ENCODE results near the gene FARP1. TPM values are rescaled to one million over a fixed set of nuclear protein-coding genes. Genes with fewer than 3 reads are reported as not detected.
"Not testable (repeated sequence)": the region's sequence is repeated elsewhere in the genome, so short reads cannot be mapped to it uniquely, and the experiment has no call there.

FARP1 gene
- total and polyA plus RNA-seq, 3 experiments from 2014 or later, result 0.16 to 0.27 (median 0.26) TPM

DNA sequence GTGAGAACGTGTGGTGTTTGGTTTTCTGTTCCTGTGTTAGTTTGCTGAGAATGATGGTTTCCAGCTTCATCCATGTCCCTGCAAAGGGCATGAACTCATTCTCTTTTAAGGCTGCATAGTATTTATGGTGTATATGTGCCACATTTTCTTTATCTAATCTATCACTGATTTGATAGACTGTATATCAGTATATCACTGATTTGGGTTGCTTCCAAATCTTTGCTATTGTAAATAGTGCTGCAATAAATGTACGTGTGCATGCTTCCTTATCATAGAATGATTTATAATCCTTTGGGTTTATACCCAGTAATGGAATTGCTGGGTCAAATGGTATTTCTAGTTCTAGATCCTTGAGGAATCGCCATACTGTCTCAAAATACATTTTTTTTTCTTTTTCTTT lies 128.8 kb downstream of the FARP1 start:
- POLR2A ChIA-PET; H3K27ac Mint-ChIP-seq; H3K9me3 ChIP-seq (ENCODE audit: low read length); H3K36me3 ChIP-seq (ENCODE audit: insufficient read depth, low read length); H3K4me1 Mint-ChIP-seq; H3K27ac ChIP-seq (ENCODE audit: low read depth, low read length); H3K36me3 Mint-ChIP-seq; H3K27me3 ChIP-seq (ENCODE audit: insufficient read depth, low read length, poor library complexity, severe bottlenecking); H3K4me3 Mint-ChIP-seq; CTCF ChIA-PET; H3K9me3 Mint-ChIP-seq; H3K27me3 Mint-ChIP-seq; DNase-seq; H3K4me3 ChIP-seq (ENCODE audit: low read length); H3K4me1 ChIP-seq (ENCODE audit: insufficient read depth, low read length): not testable (repeated sequence)

DNA sequence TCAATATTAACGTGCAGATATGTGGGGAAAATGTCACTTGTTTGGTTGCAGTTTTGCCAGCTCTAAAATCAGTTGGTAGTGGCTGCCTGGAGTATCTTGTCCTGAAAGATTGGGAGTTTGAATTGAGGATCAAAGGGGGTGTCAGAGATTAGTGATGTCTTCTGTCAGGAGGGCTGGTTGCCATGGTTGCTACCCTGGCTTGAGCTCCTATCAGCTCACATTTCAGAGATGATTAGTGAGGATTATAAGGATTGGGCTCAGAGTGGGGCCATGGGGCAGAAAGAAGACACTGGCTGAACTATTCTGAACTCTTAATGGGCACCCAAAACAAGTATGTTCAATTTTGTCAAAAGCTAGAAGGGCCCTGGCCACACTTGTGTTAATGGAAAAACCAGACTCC lies 129.7 kb downstream of the FARP1 start:
- no peak overlapping the region for H3K27ac ChIP-seq (ENCODE audit: low read depth, low read length)
- POLR2A ChIA-PET, result no interaction called here
- no peaks in the 10 kb centered on the region for H3K27me3 Mint-ChIP-seq

DNA sequence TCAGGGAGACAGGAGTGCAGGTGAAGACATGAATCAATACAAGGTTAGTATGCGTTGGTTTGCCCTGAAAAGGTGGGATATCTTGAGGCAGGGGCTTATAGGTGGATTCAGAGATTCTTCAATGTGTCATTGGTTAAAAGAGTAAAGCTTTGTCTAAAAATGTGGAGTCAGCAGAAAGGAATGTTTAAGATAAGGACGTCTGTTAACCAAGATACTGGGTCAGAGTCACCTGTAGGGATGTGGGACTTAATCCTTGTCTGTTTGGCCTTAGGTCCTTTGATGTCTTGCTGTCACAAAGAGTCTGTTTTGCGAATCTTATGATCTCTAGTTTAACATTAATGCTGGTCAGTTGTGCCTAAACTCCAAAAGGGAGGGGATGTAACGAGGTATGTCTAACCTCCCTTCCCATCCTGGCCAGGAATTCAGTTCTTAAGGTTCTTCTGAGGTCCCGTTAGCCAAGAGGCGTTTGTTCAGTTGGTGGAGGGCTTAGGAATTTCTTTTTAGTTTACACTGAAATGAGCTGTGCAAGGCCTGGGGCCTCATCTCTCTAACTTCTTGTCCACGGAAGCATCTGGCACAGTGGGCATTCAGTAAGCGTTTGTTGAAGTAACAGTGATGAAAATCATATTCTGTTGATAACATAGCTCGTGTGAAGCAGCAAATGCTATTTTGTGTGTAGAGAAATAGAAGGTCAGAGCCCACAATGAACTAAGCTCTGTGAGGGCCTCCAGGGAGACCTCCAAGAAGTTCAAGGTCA lies 130.4 kb downstream of the FARP1 start:
- CTCF ChIA-PET, result no interaction called here

More for the DNA sequence above, 129.7 kb downstream of the FARP1 start:
- no peaks in the 10 kb centered on the region for H3K9me3 ChIP-seq (ENCODE audit: low read length)
- no peak for DNase-seq
- no peak overlapping the region for H3K4me3 ChIP-seq (ENCODE audit: low read length)
- CTCF ChIA-PET, result no interaction called here
- H3K27ac Mint-ChIP-seq, result no peak overlapping the region
- H3K4me1 Mint-ChIP-seq, result no peaks in the 10 kb centered on the region
- peaks cover 0 to 6% (median 0%) of the 10 kb centered on the region in 5 donors for H3K9me3 Mint-ChIP-seq
- no peaks in the 10 kb centered on the region for H3K4me1 ChIP-seq (ENCODE audit: insufficient read depth, low read length)
- H3K4me3 Mint-ChIP-seq, result no peak overlapping the region
- no peaks in the 10 kb centered on the region for H3K27me3 ChIP-seq (ENCODE audit: insufficient read depth, low read length, poor library complexity, severe bottlenecking)
- no peaks in the 10 kb centered on the region for H3K36me3 ChIP-seq (ENCODE audit: insufficient read depth, low read length)
- H3K36me3 Mint-ChIP-seq, result no peaks in the 10 kb centered on the region

DNA sequence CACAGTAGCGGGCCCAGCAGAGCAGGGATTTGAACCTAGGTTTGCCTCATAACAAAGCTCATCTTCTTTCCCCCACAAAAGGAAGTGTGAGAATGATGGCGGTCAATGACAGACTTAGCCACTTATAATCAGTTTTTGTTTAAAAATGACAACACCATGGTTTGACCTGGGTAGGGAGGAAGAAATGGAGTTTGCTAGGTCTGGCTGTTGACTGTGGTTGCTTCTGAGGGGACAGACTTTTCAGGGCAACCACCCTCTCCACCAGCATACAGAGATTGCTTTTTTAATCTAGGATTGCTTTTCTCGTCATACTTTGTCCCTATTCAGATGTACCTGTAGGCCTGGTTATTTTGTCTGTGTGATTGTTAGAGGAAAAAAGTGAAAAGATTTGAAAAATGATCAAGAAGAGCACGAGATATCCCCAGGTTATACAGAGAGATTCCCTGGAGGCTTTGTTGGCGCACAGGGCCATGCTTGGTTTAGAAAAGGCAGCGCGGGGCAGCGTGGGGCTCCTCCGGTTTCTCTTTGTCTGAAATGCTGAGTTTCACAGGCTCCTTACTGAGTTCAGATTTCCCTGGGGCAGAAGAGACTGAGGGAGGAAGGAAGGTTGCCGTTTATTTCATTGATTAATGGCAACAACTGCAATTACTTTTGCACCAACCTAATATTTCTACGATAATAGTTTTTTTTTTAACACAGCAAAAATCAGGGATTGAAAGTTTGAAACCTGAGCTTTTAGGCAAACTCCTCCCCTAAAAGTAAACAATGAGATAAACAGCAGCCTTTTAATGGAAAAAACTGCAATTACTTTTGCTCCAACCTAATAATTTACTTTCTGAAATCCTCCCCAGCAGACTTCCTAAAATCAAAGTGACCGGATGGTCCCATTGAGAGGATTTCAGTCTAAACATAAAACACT lies 131.2 kb downstream of the FARP1 start:
- Histone ChIP-seq H3K4me3 (ENCODE audit: low read length) (no peak overlapping the region), H3K27me3 (ENCODE audit: insufficient read depth, low read length, poor library complexity, severe bottlenecking) (no peaks in the 10 kb centered on the region), H3K36me3 (ENCODE audit: insufficient read depth, low read length) (no peaks in the 10 kb centered on the region), H3K4me1 (ENCODE audit: insufficient read depth, low read length) (no peaks in the 10 kb centered on the region), H3K9me3 (ENCODE audit: low read length) (no peaks in the 10 kb centered on the region), H3K27ac (ENCODE audit: low read depth, low read length) (no peak overlapping the region)
- Mint-ChIP-seq H3K27ac (no peak overlapping the region), H3K36me3 (no peaks in the 10 kb centered on the region), H3K9me3 (peaks cover 0 to 6% (median 0%) of the 10 kb centered on the region in 5 donors), H3K4me3 (no peak overlapping the region), H3K27me3 (no peaks in the 10 kb centered on the region), H3K4me1 (no peaks in the 10 kb centered on the region)
- no peak for DNase-seq
- POLR2A ChIA-PET, result no interaction called here
- CTCF ChIA-PET, result no interaction called here

More for the DNA sequence above, 130.4 kb downstream of the FARP1 start:
- peak overlapping the region in 1 of 8 donors; percentile 70 for H3K27ac Mint-ChIP-seq
- no peaks in the 10 kb centered on the region for H3K36me3 ChIP-seq (ENCODE audit: insufficient read depth, low read length)
- POLR2A ChIA-PET, result no interaction called here
- H3K9me3 ChIP-seq (ENCODE audit: low read length), result no peaks in the 10 kb centered on the region
- H3K27me3 ChIP-seq (ENCODE audit: insufficient read depth, low read length, poor library complexity, severe bottlenecking), result no peaks in the 10 kb centered on the region
- no peak overlapping the region for H3K4me3 Mint-ChIP-seq
- no peak for DNase-seq
- no peaks in the 10 kb centered on the region for H3K4me1 ChIP-seq (ENCODE audit: insufficient read depth, low read length)
- no peaks in the 10 kb centered on the region for H3K4me1 Mint-ChIP-seq
- H3K27ac ChIP-seq (ENCODE audit: low read depth, low read length), result no peak overlapping the region
- H3K4me3 ChIP-seq (ENCODE audit: low read length), result no peak overlapping the region
- H3K27me3 Mint-ChIP-seq, result no peaks in the 10 kb centered on the region
- no peaks in the 10 kb centered on the region for H3K36me3 Mint-ChIP-seq
- peaks cover 0 to 6% (median 0%) of the 10 kb centered on the region in 5 donors for H3K9me3 Mint-ChIP-seq

DNA sequence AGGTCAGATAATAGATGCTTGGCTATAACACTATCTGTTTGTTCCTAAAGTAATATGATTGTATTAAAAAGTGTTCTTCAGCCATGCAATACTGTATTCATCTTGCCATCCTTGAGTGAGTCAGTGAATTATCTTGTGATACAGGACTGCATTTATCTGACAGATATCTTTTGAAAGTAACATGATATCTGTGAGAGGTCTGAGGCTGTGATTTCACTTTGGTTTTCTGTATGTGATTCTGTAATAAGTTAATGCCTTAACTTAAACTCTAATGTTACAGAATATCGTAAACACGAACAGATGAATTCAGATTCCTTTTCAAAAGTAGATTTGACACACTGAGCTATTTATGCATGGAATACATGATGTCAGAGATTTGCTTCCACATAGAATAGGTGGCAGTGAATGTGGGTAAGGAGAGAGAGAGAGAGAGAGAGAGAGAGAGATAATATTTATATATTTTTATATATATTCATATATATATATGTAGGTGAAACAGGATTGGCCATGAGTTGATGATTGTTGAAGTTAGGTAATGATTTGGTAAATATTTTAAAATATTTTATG lies 132.1 kb downstream of the FARP1 start:
- DNase-seq, result no peak
- Mint-ChIP-seq H3K9me3 (peaks cover 0 to 6% (median 0%) of the 10 kb centered on the region in 5 donors), H3K27ac (no peak overlapping the region), H3K4me1 (no peaks in the 10 kb centered on the region), H3K27me3 (no peaks in the 10 kb centered on the region), H3K4me3 (no peak overlapping the region), H3K36me3 (no peaks in the 10 kb centered on the region)
- Histone ChIP-seq H3K4me1 (ENCODE audit: insufficient read depth, low read length) (no peaks in the 10 kb centered on the region), H3K4me3 (ENCODE audit: low read length) (no peak overlapping the region), H3K27me3 (ENCODE audit: insufficient read depth, low read length, poor library complexity, severe bottlenecking) (peaks cover 3% of the 10 kb centered on the region), H3K27ac (ENCODE audit: low read depth, low read length) (no peak overlapping the region), H3K36me3 (ENCODE audit: insufficient read depth, low read length) (no peaks in the 10 kb centered on the region), H3K9me3 (ENCODE audit: low read length) (no peaks in the 10 kb centered on the region)
- CTCF ChIA-PET, result no interaction called here
- POLR2A ChIA-PET, result no interaction called here

DNA sequence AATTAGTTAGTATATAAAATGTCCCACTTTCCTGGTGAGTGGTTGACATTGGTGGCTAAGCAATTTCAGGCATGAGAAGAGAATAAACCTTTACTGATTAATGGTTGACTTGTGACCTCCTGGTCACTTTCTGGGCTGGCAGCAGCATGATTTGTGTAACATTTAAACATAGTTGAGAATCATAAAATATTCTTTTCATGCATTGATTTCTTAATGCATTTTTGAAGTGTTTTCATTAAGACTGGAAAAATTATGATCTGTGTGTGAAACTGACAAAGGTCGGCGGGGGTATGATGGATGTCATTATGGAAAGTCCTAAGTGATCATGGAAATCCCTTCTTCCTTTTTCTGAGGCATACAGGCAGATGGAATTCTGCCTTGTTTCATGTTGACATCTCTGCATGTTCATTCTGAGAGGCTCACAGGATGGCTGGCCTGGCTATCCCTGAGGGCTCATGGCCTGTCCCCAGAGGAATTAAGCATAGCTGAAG lies 132.8 kb downstream of the FARP1 start:
- H3K9me3 Mint-ChIP-seq, result peaks cover 0 to 5% (median 0%) of the 10 kb centered on the region in 5 donors
- Histone ChIP-seq H3K4me1 (ENCODE audit: insufficient read depth, low read length) (no peaks in the 10 kb centered on the region), H3K27me3 (ENCODE audit: insufficient read depth, low read length, poor library complexity, severe bottlenecking) (peaks cover 3% of the 10 kb centered on the region), H3K9me3 (ENCODE audit: low read length) (no peaks in the 10 kb centered on the region), H3K4me3 (ENCODE audit: low read length) (no peak overlapping the region), H3K36me3 (ENCODE audit: insufficient read depth, low read length) (no peaks in the 10 kb centered on the region), H3K27ac (ENCODE audit: low read depth, low read length) (no peak overlapping the region)
- H3K4me1 Mint-ChIP-seq, result no peaks in the 10 kb centered on the region
- ChIA-PET POLR2A (no interaction called here), CTCF (no interaction called here)
- no peaks in the 10 kb centered on the region for H3K36me3 Mint-ChIP-seq
- no peak overlapping the region for H3K4me3 Mint-ChIP-seq
- no peak overlapping the region for H3K27ac Mint-ChIP-seq
- peaks cover 0 to 5% of the 10 kb centered on the region in 2 donors for H3K27me3 Mint-ChIP-seq
- DNase-seq, result no peak

DNA sequence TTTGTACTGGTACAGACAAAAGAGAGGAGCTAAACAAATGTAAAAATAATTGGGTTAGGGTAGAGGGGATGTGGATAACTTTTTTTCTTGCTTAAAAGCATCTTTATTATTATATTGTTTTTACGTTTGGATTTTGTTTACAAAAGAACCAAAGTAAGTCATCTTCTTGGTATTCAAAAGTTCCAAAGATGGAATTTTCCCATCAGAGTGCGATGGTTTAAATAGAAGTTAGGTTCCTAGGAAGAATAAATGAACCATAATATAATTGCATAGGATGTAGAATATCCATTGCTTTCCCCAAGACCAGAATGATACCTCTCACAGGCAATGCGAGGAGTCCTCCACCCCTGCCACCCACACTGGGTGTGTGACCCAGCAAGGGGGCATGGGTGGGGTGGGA lies 133.6 kb downstream of the FARP1 start:
- H3K27me3 Mint-ChIP-seq, result peaks cover 0 to 5% of the 10 kb centered on the region in 2 donors
- no peaks in the 10 kb centered on the region for H3K4me1 Mint-ChIP-seq
- peaks cover 0 to 2% (median 0%) of the 10 kb centered on the region in 5 donors for H3K9me3 Mint-ChIP-seq
- Histone ChIP-seq H3K4me1 (ENCODE audit: insufficient read depth, low read length) (no peaks in the 10 kb centered on the region), H3K36me3 (ENCODE audit: insufficient read depth, low read length) (no peaks in the 10 kb centered on the region), H3K27ac (ENCODE audit: low read depth, low read length) (no peak overlapping the region), H3K27me3 (ENCODE audit: insufficient read depth, low read length, poor library complexity, severe bottlenecking) (peaks cover 3% of the 10 kb centered on the region), H3K4me3 (ENCODE audit: low read length) (no peak overlapping the region), H3K9me3 (ENCODE audit: low read length) (no peaks in the 10 kb centered on the region)
- ChIA-PET CTCF (no interaction called here), POLR2A (no interaction called here)
- no peaks in the 10 kb centered on the region for H3K36me3 Mint-ChIP-seq
- H3K27ac Mint-ChIP-seq, result no peak overlapping the region
- no peak overlapping the region for H3K4me3 Mint-ChIP-seq
- DNase-seq, result no peak

Data from CD8-positive, alpha-beta memory T cell (primary cell).